NCI-H2029 (cell line): ENCODE data around the gene ADAMTS17.
A peak's percentile ranks its signal among the peaks of the same experiment; 100 is the strongest.
"Not testable (repeated sequence)": the region's sequence is repeated elsewhere in the genome, so short reads cannot be mapped to it uniquely, and the experiment has no call there.

Source experiments
- DNase-seq: peaks from one replicate; lab custom pipeline; 2025; lab: John Stamatoyannopoulos, UW

ADAMTS17 gene

GRCh38 chr15:99951511-99951910 lies 390.3 kb downstream of the ADAMTS17 start:
- DNase-seq, result no peak

- no peak for DNase-seq
These were observed 397.6 kb downstream of the ADAMTS17 start for GRCh38 chr15:99944131-99944530.

GRCh38 chr15:99943466-99943865 lies 398.3 kb downstream of the ADAMTS17 start:
- DNase-seq, result no peak

GRCh38 chr15:99932676-99933402 lies 408.9 kb downstream of the ADAMTS17 start:
- DNase-seq, result no peak

DNA sequence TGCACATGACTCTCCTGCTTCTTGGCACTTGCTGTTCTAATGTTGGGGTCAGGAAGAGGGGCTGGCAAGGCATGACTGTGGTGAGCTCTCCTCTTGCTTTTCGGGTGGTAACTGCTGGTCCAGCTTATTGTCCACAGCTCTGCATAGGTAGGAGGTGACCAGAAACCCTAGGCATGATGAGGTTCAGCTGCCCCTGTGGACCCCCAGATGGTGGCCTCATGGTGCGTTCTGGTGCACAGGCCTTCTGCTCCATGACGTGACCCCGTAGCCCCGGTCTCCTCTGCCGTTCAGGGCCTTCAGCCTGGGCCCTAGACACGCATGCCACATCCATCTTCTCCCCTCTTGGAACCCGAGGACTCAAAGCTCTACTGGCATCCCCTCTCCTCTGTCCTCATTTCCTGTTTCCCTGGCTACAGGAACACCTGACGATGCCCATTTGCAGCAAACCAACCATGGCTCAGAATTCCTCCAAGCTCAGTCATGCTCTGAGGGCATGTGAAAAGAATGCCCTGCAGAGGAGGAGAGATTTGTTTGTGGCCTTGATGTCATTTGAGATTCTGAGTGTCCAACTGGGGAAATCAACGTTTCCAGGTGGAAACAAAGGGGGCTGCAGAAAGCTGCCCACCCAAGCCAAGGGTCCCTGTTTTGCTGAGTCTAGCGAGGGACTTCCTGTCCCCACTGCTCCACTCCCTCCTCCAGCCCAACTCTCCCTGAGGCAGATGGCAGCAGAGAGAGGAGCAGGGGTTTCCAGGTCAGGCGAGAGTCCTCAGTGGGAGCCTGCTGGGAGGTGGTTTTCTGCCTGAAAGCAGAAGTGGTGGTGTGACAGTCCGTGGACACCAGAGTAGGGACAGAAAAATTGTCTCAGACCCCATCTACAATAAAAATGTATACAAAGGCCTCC lies 409.8 kb downstream of the ADAMTS17 start:
- no peak for DNase-seq

DNA sequence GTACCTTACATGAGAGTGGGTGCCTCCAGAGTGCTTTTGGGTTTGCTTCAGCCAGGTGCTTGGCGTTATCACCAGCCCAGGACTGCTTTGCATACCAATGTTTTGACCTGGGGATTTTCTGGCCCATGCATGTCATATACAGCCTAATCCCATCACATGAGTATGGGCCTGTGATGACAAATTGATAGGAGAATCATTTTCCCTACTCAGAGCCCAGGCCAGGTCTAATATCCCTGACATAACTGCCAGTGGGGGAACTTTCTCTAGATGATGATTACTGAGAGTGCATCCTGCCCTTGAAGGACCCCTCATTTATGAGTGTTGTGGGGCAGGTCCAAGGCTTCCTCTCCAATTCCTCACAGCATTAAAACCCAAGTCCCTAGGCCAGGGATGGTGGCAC lies 411.1 kb downstream of the ADAMTS17 start:
- no peak for DNase-seq

DNA sequence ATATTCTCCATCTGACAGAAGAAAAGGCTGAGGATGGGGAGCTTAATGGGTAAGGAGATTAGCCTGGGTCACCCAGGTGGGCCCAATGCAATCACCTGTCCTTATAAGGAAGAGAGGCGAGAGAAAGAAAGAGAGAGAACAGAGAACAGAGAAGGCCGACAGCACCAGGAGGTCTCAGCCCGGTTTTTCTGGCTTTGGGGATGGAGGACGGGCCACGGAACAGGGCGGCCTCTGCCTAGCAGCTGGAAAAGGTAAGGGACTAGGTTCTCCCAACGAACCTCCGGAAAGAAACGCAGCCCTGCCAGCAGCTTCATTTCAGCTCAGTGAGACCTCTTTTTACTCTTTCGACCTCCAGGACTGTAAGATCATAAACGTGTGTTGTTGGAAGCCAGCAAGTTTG lies 412.5 kb downstream of the ADAMTS17 start:
- no peak for DNase-seq

DNA sequence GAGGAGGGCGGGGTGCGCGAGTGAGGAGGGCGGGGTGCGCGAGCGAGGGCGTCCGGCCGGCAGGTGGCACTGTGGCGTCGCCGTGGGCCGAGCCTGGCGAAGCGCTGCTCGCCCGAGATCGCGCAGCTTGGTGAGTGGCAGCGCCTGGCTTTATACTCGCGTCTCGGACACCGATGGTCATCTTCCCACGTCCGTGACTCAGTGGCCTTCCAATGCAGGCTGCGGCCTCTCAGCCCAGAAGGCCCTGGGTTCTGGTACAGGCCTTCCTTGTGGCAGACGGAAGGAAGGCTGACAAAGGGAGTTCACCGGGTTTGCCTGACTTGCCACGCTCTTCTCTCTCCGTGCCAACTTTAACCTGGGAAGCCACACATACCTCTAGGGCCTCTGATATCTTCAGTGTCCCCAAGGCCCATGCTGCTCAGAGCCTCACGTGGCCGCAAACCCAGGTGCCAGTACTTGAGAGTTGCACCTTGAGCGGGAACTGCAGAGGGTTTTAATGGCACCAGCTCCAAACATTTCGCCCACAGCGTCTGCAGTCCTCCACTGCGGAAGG lies 413.3 kb downstream of the ADAMTS17 start:
- DNase-seq, result peak; percentile 3

GRCh38 chr15:99926532-99926931 lies 415.2 kb downstream of the ADAMTS17 start:
- not testable (repeated sequence) for DNase-seq

DNA sequence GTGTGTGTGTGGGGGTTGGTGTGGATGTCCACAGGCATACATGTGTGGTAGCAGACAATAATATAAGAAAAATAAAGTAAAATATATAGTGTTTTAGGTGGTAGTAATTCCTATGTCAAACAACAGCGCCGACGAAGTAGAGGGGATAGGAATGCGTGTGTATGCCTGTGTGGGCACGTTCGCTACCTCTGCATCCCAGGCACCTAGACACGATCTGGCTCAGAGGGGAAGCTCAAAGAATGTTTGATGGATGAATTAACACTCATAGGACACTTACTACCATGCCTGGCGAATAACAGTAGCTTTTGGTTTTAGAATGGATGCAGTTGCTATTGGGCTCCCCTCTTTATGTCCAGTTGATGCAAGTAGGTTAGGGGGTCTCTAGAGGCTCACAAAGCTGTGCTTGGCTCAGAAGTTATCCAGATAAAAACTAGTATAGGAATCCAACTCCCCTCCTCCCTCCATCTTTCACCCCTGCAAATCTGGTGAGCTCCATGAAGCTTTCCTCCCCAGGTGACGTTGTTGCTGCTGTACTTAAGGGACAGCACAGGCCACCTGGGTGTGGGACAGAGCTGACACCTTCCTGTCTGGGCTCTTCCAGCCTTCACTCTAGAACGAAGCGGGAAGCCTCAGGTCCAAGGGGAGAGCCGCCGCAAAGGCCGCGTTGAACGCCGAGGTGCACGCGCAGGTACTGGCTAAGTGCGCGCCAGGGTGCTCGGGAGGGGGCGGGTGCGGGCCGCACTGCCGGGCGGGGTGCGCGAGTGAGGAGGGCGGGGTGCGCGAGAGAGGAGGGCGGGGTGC lies 415.9 kb downstream of the ADAMTS17 start:
- peak; percentile 0 for DNase-seq

- DNase-seq, result no peak
These were observed 418.1 kb downstream of the ADAMTS17 start for GRCh38 chr15:99923711-99924110.
